Measurements from ENCODE around the gene GNLY. TPM values are rescaled to one million over a fixed set of nuclear protein-coding genes. Genes with fewer than 3 reads are reported as not detected.
"Not testable (repeated sequence)": the region's sequence is repeated elsewhere in the genome, so short reads cannot be mapped to it uniquely, and the experiment has no call there.

The GNLY gene
- total and polyA plus RNA-seq, 9 donors = 0.46 to 10.8 (median 1.1) TPM

DNA sequence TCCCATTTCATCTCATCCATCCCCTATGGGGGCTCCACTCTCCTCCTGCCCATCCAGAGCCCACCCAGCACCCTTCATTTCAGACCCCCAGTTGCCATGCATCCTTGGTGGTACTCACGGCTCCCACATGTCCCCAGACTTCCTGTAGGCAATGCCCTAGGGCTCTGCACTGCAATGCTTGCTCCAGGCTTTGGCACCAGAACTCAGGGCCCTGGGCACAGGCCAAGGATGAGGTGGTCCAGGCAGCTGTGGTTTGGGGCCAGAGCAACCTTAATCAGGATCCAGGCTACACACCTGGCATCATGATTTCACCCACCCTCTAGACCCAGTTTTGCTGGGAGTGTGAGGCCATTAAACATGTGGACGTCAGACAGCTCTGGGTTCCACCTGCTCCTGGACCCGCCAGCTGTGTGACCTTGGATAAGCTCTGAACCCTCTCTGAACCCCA, 26.6 kb upstream of the GNLY start:
- intact Hi-C loops (cut with DNase I) = no loop called here

DNA sequence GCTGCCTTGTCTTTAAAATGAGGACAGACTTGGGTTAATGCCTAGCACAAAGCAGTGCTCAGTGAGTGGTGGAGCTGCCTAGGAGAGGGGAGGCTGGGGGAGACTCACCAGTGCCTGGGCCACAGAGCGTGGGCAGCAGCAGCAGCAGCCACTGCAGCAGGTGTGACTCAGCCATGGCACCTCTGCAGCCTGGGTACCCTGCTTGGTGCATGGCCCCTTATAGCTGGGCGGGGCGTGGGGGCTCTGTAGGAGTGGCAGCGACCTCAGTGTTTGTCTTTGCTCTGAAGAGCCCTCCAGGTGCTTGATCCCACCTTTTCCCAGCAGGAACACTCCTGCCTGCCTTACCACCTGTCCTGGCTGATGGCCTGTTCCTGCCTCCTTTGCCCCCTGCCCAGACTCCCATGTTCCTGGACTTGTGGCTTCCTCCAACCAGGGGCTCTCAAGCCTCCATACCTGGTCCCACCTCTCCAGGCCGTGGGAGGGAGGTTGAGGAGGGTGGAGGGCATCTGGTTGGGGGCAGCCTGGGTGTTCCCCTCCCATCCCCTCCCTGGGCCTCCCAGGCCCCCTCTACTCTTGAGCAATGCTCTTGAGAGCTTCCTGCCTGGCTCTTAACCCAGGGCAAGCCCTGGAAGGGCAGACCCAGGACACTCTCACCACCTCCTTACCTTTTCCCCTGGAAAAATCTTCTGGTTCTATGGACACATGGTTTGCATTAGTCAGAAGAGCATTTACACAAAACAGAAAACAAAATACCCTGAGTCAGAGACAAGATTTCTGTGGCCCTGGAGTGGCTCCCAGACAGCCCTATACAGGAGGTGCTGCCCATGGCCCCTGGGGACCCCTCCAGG, 25.9 kb upstream of the GNLY start, which contains the start of gene SFTPB:
Gene SFTPB, minus strand, starts transcription at position 191 of the 848 bp plus-strand sequence. Its CDS starts 16 bp downstream, at position 175.
- Histone ChIP-seq H3K36me3 (no peaks in the 10 kb centered on the region), H3K9me3 (no peaks in the 10 kb centered on the region), H3K4me1 (ENCODE audit: insufficient read depth) (no peaks in the 10 kb centered on the region), H3K27ac (no peak within 1 kb of the TSS), H3K4me3 (no peak within 1 kb of the TSS), H3K27me3 (no peaks in the 10 kb centered on the region)
- TF ChIP-seq EP300 (IDR thresholded peaks at IDR 0.05) (no peak), POLR2A (IDR thresholded peaks at IDR 0.05) (no peak), CTCF (IDR thresholded peaks at IDR 0.05) (no peak)
- intact Hi-C loops (cut with DNase I) = no loop called here
- DNase-seq = no peak
- WGBS, 3 donors = 78 to 84% (median 83%) methylated on average over 5 of the region's 5 CpGs

More for the DNA sequence above, 26.6 kb upstream of the GNLY start:
- Histone ChIP-seq H3K4me3 (no peak overlapping the region), H3K4me1 (ENCODE audit: insufficient read depth) (peaks cover 5% of the 10 kb centered on the region), H3K9me3 (no peaks in the 10 kb centered on the region), H3K27me3 (no peaks in the 10 kb centered on the region), H3K36me3 (no peaks in the 10 kb centered on the region), H3K27ac (no peak overlapping the region)
- DNase-seq = no peak
- 43 to 54% (median 54%) methylated on average over 3 of the region's 3 CpGs for WGBS, 3 donors
- TF ChIP-seq EP300 (IDR thresholded peaks at IDR 0.05) (no peak), CTCF (IDR thresholded peaks at IDR 0.05) (no peak), POLR2A (IDR thresholded peaks at IDR 0.05) (no peak)

- no peaks in the 10 kb centered on the region for H3K27me3 ChIP-seq
- TF ChIP-seq CTCF (IDR thresholded peaks at IDR 0.05) (no peak), EP300 (IDR thresholded peaks at IDR 0.05) (no peak), POLR2A (IDR thresholded peaks at IDR 0.05) (no peak)
- no peak overlapping the region for H3K27ac ChIP-seq
- no peaks in the 10 kb centered on the region for H3K36me3 ChIP-seq
- intact Hi-C loops (cut with DNase I) = no loop called here
- WGBS, 3 donors = 75 to 84% (median 83%) methylated on average over 3 of the region's 3 CpGs
- DNase-seq = no peak
- H3K4me1 ChIP-seq (ENCODE audit: insufficient read depth) = no peaks in the 10 kb centered on the region
- no peaks in the 10 kb centered on the region for H3K9me3 ChIP-seq
- no peak overlapping the region for H3K4me3 ChIP-seq
These were observed 25.4 kb upstream of the GNLY start for GRCh38 chr2:85668857-85669142.

DNA sequence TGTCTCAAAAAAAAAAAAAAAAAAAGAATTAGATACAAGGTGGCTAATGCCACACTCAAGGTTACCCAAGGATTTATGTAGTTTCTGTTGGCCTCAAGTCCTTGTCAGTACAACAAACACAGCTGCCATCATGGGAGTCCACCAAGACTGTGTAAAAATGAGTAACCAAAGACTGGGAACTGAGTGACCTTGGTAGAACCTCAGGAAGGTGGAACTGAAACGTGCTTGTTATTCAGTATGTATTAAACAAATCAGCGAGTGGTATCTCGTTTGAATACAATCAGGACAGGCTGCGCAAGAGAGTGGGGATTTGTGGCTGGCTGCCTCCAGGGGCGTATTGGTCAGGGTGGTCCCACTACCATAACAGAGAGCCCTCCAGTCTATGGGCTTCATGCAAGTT, 24.6 kb upstream of the GNLY start:
- no peaks in the 10 kb centered on the region for H3K9me3 ChIP-seq
- TF ChIP-seq EP300 (IDR thresholded peaks at IDR 0.05) (no peak), POLR2A (IDR thresholded peaks at IDR 0.05) (no peak), CTCF (IDR thresholded peaks at IDR 0.05) (no peak)
- no peak overlapping the region for H3K27ac ChIP-seq
- no peak for DNase-seq
- no peaks in the 10 kb centered on the region for H3K36me3 ChIP-seq
- no peaks in the 10 kb centered on the region for H3K27me3 ChIP-seq
- H3K4me1 ChIP-seq (ENCODE audit: insufficient read depth) = no peaks in the 10 kb centered on the region
- no peak overlapping the region for H3K4me3 ChIP-seq
- intact Hi-C loops (cut with DNase I) = no loop called here
- 48 to 58% (median 50%) methylated on average over 5 of the region's 5 CpGs for WGBS, 3 donors

GRCh38 chr2:85670416-85670815, 23.7 kb upstream of the GNLY start:
- H3K4me1 ChIP-seq (ENCODE audit: insufficient read depth); H3K9me3 ChIP-seq; H3K36me3 ChIP-seq; H3K27me3 ChIP-seq; H3K27ac ChIP-seq; DNase-seq; H3K4me3 ChIP-seq: not testable (repeated sequence)
- intact Hi-C loops (cut with DNase I) = loop anchor here in 1 of 4 donors (5.0 kb wide), 1 partner anchor 33 kb away; no protein-coding TSS in a partner anchor
- WGBS, 3 donors = 92 to 94% (median 93%) methylated on average over 13 of the region's 13 CpGs
